ENCODE data around the gene IQSEC1.

IQSEC1 gene

GRCh38 chr3:12969486-12969885 lies 103.7 kb downstream of the IQSEC1 start:
- no peak for DNase-seq (ENCODE audit: low read depth in 2 of 2)

- no peak for DNase-seq (ENCODE audit: low read depth in 2 of 2)
Observed at GRCh38 chr3:12968541-12968940, 104.7 kb downstream of the IQSEC1 start.

- DNase-seq (ENCODE audit: low read depth in 2 of 2): peak; percentile 85 to 86
Observed at GRCh38 chr3:12967606-12968351, 105.5 kb downstream of the IQSEC1 start.

GRCh38 chr3:12966847-12967605 lies 106.2 kb downstream of the IQSEC1 start:
- no peak for DNase-seq (ENCODE audit: low read depth in 2 of 2)

- no peak for DNase-seq (ENCODE audit: low read depth in 2 of 2)
Observed at GRCh38 chr3:12965999-12966846, 107.0 kb downstream of the IQSEC1 start.

GRCh38 chr3:12964711-12965612 lies 108.3 kb downstream of the IQSEC1 start:
- no peak for DNase-seq (ENCODE audit: low read depth in 2 of 2)

GRCh38 chr3:12963922-12964701 lies 109.1 kb downstream of the IQSEC1 start:
- no peak for DNase-seq (ENCODE audit: low read depth in 2 of 2)

GRCh38 chr3:12963231-12963896 lies 109.9 kb downstream of the IQSEC1 start:
- DNase-seq (ENCODE audit: low read depth in 2 of 2): peak in 1 of 2 donors; percentile 11

- no peak for DNase-seq (ENCODE audit: low read depth in 2 of 2)
Observed at GRCh38 chr3:12962292-12962691, 110.9 kb downstream of the IQSEC1 start.

- no peak for DNase-seq (ENCODE audit: low read depth in 2 of 2)
Observed at GRCh38 chr3:12961697-12962036, 111.6 kb downstream of the IQSEC1 start.

- no peak for DNase-seq (ENCODE audit: low read depth in 2 of 2)
Observed at GRCh38 chr3:12961007-12961696, 112.1 kb downstream of the IQSEC1 start.

GRCh38 chr3:12960497-12960896 lies 112.7 kb downstream of the IQSEC1 start:
- DNase-seq (ENCODE audit: low read depth in 2 of 2): no peak

- no peak for DNase-seq (ENCODE audit: low read depth in 2 of 2)
Observed at GRCh38 chr3:12959838-12960378, 113.3 kb downstream of the IQSEC1 start.

- DNase-seq (ENCODE audit: low read depth in 2 of 2): no peak
Observed at GRCh38 chr3:12959410-12959809, 113.8 kb downstream of the IQSEC1 start.

GRCh38 chr3:12957824-12958792 lies 115.1 kb downstream of the IQSEC1 start:
- no peak for DNase-seq (ENCODE audit: low read depth in 2 of 2)

GRCh38 chr3:12957339-12957738 lies 115.9 kb downstream of the IQSEC1 start:
- no peak for DNase-seq (ENCODE audit: low read depth in 2 of 2)

- DNase-seq (ENCODE audit: low read depth in 2 of 2): no peak
Observed at GRCh38 chr3:12956316-12956660, 116.9 kb downstream of the IQSEC1 start.
